ENCODE results near the gene CACNA2D2. TPM values are rescaled to one million over a fixed set of nuclear protein-coding genes. Genes with fewer than 3 reads are reported as not detected.

The CACNA2D2 gene
- total and polyA plus RNA-seq, 7 donors = 0.14 to 1.6 (median 0.83) TPM

DNA sequence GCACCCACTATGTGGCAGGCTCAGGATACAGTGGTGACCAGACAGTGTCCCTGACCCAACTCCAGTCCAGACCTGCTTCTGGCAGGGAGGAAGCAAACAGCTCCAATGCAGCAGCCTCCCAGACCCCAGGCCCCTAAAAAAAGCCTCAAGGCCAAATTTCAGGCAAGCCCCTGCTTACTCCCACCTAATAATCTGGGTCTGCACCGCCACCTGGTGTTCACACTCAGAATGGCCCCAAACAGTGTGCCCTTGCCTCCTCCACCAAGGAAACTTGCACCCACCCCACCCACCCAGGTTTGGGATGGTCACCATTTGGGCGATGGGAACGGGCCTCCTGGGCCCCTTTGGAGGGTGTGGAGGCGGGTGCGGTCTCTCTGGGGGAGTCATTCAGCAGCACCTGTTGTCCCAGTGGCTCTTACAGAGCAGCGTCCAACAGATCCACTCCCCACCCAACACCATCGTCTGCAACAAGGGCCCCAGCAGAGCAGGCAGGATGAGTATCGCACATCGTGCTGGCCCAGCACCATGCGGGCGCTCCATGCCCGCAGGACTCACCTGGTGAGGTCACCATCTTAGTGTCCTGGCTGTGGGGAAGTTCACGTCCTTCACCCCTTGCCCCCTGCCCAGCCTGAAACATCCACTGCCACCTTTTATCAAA lies 46.8 kb upstream of the CACNA2D2 start:
- TF ChIP-seq, protein P1, sequence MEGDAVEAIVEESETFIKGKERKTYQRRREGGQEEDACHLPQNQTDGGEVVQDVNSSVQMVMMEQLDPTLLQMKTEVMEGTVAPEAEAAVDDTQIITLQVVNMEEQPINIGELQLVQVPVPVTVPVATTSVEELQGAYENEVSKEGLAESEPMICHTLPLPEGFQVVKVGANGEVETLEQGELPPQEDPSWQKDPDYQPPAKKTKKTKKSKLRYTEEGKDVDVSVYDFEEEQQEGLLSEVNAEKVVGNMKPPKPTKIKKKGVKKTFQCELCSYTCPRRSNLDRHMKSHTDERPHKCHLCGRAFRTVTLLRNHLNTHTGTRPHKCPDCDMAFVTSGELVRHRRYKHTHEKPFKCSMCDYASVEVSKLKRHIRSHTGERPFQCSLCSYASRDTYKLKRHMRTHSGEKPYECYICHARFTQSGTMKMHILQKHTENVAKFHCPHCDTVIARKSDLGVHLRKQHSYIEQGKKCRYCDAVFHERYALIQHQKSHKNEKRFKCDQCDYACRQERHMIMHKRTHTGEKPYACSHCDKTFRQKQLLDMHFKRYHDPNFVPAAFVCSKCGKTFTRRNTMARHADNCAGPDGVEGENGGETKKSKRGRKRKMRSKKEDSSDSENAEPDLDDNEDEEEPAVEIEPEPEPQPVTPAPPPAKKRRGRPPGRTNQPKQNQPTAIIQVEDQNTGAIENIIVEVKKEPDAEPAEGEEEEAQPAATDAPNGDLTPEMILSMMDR (IDR thresholded peaks at IDR 0.05) = peak; percentile 70
- Histone ChIP-seq H3K27me3 (ENCODE audit: insufficient read depth in 3 of 3, low read length in 2 of 3) (peaks cover 0 to 1% (median 0%) of the 10 kb centered on the region in 3 donors), H3K9me3 (no peaks in the 10 kb centered on the region), H3K36me3 (ENCODE audit: insufficient read depth in 1 of 2, low read depth in 1 of 2) (no peaks in the 10 kb centered on the region), H3K4me3 (no peak overlapping the region), H3K27ac (no peak overlapping the region), H3K4me1 (no peaks in the 10 kb centered on the region)
- intact Hi-C loops (cut with DNase I) = no loop called here
- WGBS, 3 donors = 41 to 61% (median 51%) methylated on average over 9 to 13 of the region's 13 CpGs
- ATAC-seq (peak; percentile 46 to 80 (median 62)), DNase-seq (peak; percentile 49 to 68)

- TF ChIP-seq, protein P1 (IDR thresholded peaks at IDR 0.05) = no peak
- Histone ChIP-seq H3K4me3 (no peak overlapping the region), H3K9me3 (no peaks in the 10 kb centered on the region), H3K36me3 (ENCODE audit: insufficient read depth in 1 of 2, low read depth in 1 of 2) (no peaks in the 10 kb centered on the region), H3K4me1 (no peaks in the 10 kb centered on the region), H3K27ac (no peak overlapping the region), H3K27me3 (ENCODE audit: insufficient read depth in 3 of 3, low read length in 2 of 3) (peaks cover 0 to 1% (median 0%) of the 10 kb centered on the region in 3 donors)
- ATAC-seq = no peak
- no peak for DNase-seq
- intact Hi-C loops (cut with DNase I) = loop anchor here in 1 of 2 donors (10.0 kb wide), 1 partner anchor 284 kb away; the partner anchor contains the start of gene SEMA3B
- WGBS, 3 donors = 84 to 98% (median 94%) methylated on average over 3 of the region's 3 CpGs
Measured at GRCh38 chr3:50549226-50549625, 45.8 kb upstream of the CACNA2D2 start.

- ATAC-seq (no peak), DNase-seq (no peak)
- H3K36me3 ChIP-seq (ENCODE audit: insufficient read depth in 1 of 2, low read depth in 1 of 2) = no peaks in the 10 kb centered on the region
- no peaks in the 10 kb centered on the region for H3K9me3 ChIP-seq
- H3K4me3 ChIP-seq = no peak overlapping the region
- intact Hi-C loops (cut with DNase I) = loop anchor here in 1 of 2 donors (2.0 to 10.0 kb wide), 2 partner anchors 27 to 281 kb away; partner anchors contain the start of gene SEMA3B
- no peak overlapping the region for H3K27ac ChIP-seq
- 60 to 80% (median 70%) methylated on average over 1 of the region's 1 CpG for WGBS, 3 donors
- H3K4me1 ChIP-seq = no peaks in the 10 kb centered on the region
- no peaks in the 10 kb centered on the region for H3K27me3 ChIP-seq (ENCODE audit: insufficient read depth in 3 of 3, low read length in 2 of 3)
- TF ChIP-seq, protein P1 (IDR thresholded peaks at IDR 0.05) = no peak
Measured at GRCh38 chr3:50545781-50546180, 42.3 kb upstream of the CACNA2D2 start.

DNA sequence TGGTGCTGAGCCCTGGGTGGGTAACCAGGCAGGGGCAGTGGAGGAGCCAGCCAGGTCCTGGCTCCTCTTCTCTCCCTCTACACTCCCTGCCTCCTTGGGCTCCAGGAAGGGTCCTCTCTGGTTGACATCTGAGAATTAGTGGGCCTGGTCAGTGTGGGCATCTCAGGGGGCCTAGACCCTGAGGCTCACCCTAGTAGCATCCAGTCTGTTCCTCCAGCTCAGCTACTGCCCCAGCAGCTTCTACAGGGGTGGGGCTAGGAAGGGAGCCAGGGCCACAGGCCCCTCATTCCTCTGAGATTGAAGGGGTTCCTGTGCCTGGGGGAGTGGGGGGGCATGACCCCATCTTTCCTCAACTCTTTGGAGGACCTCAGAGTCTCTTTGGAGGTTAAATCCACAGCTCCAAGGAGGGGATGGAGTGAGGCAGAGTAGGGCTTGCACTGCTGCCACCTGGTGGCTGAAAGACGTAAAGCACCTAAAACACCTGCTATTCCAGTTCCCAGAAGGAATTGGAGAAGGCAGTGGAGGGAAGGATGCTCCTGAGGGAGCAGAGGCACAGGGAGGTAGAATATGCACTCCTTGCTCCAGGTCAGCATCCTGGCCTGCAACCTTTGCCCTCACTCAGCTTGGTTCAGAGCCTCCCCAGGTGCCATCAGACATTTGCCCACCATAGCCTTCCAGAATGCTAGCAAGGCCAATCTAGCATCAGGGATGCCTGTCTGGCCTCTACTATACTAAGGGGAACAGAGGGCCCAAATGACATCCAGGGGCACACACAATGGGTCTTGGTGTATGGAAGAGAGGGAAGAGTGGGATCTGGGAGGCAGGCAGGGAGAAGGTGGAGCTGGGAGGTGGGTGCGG lies 39.0 kb upstream of the CACNA2D2 start:
- DNase-seq = peak; percentile 57 to 73
- no peak overlapping the region for H3K27ac ChIP-seq
- no peak overlapping the region for H3K4me3 ChIP-seq
- H3K4me1 ChIP-seq = no peaks in the 10 kb centered on the region
- no peaks in the 10 kb centered on the region for H3K9me3 ChIP-seq
- peak; percentile 72 to 93 (median 86) for ATAC-seq
- intact Hi-C loops (cut with DNase I) = loop anchor here (1.0 to 10.0 kb wide), 5 partner anchors 105 to 278 kb away; partner anchors contain the start of gene SEMA3B (in 1 of the 2)
- H3K36me3 ChIP-seq (ENCODE audit: insufficient read depth in 1 of 2, low read depth in 1 of 2) = no peaks in the 10 kb centered on the region
- TF ChIP-seq, protein P1 (IDR thresholded peaks at IDR 0.05) = peak; percentile 94
- 49 to 50% (median 50%) methylated on average over 2 of the region's 2 CpGs for WGBS, 3 donors
- no peaks in the 10 kb centered on the region for H3K27me3 ChIP-seq (ENCODE audit: insufficient read depth in 3 of 3, low read length in 2 of 3)

Measured in psoas muscle (tissue), 8 donors.